Left ventricle myocardium inferior (tissue), 1 donor: ENCODE measurements around the gene VAV3. TPM values are rescaled to one million over a fixed set of nuclear protein-coding genes. Genes with fewer than 3 reads are reported as not detected.

Experiments
- DNase-seq: peaks from one replicate; pipeline ENCODE4 v3.0.0-alpha.2; 2020
- H3K27ac ChIP-seq: fragments of 200-600 bp; replicated peaks from 2 replicates; pipeline ENCODE4 v1.8.0; 2021
- H3K27me3 ChIP-seq: fragments of 200-600 bp; 2 replicates; pipeline ENCODE4 v1.8.0; 2021; ENCODE audit warnings: low read depth
- H3K36me3 ChIP-seq: fragments of 200-600 bp; 2 replicates; pipeline ENCODE4 v1.8.0; 2021
- H3K4me1 ChIP-seq: fragments of 200-600 bp; 2 replicates; pipeline ENCODE4 v1.8.0; 2021
- H3K4me3 ChIP-seq: fragments of 200-600 bp; 2 replicates; pipeline ENCODE4 v1.8.0; 2021; ENCODE audit warnings: mild to moderate bottlenecking, moderate library complexity
- H3K9me3 ChIP-seq: fragments of 200-600 bp; replicated peaks from 2 replicates; pipeline ENCODE4 v1.8.0; 2021
- CTCF ChIP-seq: fragments of 200-600 bp; IDR thresholded peaks from 2 replicates; pipeline ENCODE4 v1.8.0; 2021; ENCODE audit warnings: antibody characterized with exemption, mild to moderate bottlenecking, borderline replicate concordance
- intact Hi-C: fragments of 100-400 bp; cut with micrococcal nuclease; formaldehyde crosslinking; loops from one replicate; pipeline ENCODE4 v1.11.0; 2022
- total RNA-seq: library from RNA; stranded (reverse); fragmentation: NEBNext Ultra II Directional; extraction: Animal tissue kit (Norgen Biotek cat#: 25700); gene quantifications from one replicate; pipeline ENCODE4 v1.2.1, GENCODE V29; 2021
- donor health status: DM: no; HTN: yes; CAD: no; lungs with severe emphysema.

The VAV3 gene
- total RNA-seq, 1 donor from 2014 or later = 1.4 TPM

- H3K4me1 ChIP-seq = no peaks in the 10 kb centered on the region
- TF ChIP-seq CTCF = no peak
- H3K4me3 ChIP-seq = no peak overlapping the region
- no peaks in the 10 kb centered on the region for H3K36me3 ChIP-seq
- H3K27me3 ChIP-seq = no peaks in the 10 kb centered on the region
- no peak overlapping the region for H3K27ac ChIP-seq
- no peaks in the 10 kb centered on the region for H3K9me3 ChIP-seq
- intact Hi-C loops = no loop called here
- DNase-seq = no peak
These were observed 275.8 kb downstream of the VAV3 start for GRCh38 chr1:107689159-107689558.

GRCh38 chr1:107687849-107688753 is 276.9 kb downstream of the VAV3 start:
- TF ChIP-seq CTCF = no peak
- Histone ChIP-seq H3K9me3 (no peaks in the 10 kb centered on the region), H3K4me3 (no peak overlapping the region), H3K27me3 (no peaks in the 10 kb centered on the region), H3K36me3 (no peaks in the 10 kb centered on the region), H3K4me1 (no peaks in the 10 kb centered on the region), H3K27ac (no peak overlapping the region)
- intact Hi-C loops = no loop called here
- no peak for DNase-seq

GRCh38 chr1:107683683-107684082 is 281.3 kb downstream of the VAV3 start:
- intact Hi-C loops = no loop called here
- no peak for DNase-seq
- Histone ChIP-seq H3K27me3 (no peaks in the 10 kb centered on the region), H3K4me3 (no peak overlapping the region), H3K4me1 (no peaks in the 10 kb centered on the region), H3K27ac (no peak overlapping the region), H3K36me3 (no peaks in the 10 kb centered on the region), H3K9me3 (no peaks in the 10 kb centered on the region)
- TF ChIP-seq CTCF = no peak

GRCh38 chr1:107683191-107683657 is 281.8 kb downstream of the VAV3 start:
- Histone ChIP-seq H3K27ac (no peak overlapping the region), H3K27me3 (no peaks in the 10 kb centered on the region), H3K9me3 (no peaks in the 10 kb centered on the region), H3K4me1 (no peaks in the 10 kb centered on the region), H3K4me3 (no peak overlapping the region), H3K36me3 (no peaks in the 10 kb centered on the region)
- no peak for DNase-seq
- intact Hi-C loops = no loop called here
- TF ChIP-seq CTCF = no peak

- Histone ChIP-seq H3K4me3 (no peak overlapping the region), H3K27ac (no peak overlapping the region), H3K36me3 (no peaks in the 10 kb centered on the region), H3K4me1 (no peaks in the 10 kb centered on the region), H3K27me3 (no peaks in the 10 kb centered on the region), H3K9me3 (no peaks in the 10 kb centered on the region)
- intact Hi-C loops = no loop called here
- no peak for TF ChIP-seq CTCF
- no peak for DNase-seq
These were observed 282.5 kb downstream of the VAV3 start for GRCh38 chr1:107682467-107682866.
